Osteoblast (primary cell): ENCODE data around the gene PRR5L. TPM values are rescaled to one million over a fixed set of nuclear protein-coding genes. Genes with fewer than 3 reads are reported as not detected.

Experiments
- DNase-seq: peaks from one replicate; pipeline ENCODE4 v3.0.0; 2011; ENCODE audit warnings: low spot score, mixed read lengths; ENCODE audit not compliant: insufficient read length; ENCODE audit errors: missing footprints
- H2AFZ ChIP-seq: 2 replicates; pipeline ENCODE4 v1.6.0; 2011; ENCODE audit warnings: mild to moderate bottlenecking, low read length
- H3K27ac ChIP-seq: 2 replicates; pipeline ENCODE4 v1.5.1; 2011; ENCODE audit warnings: mild to moderate bottlenecking, low read depth, low read length, moderate library complexity
- H3K27me3 ChIP-seq: 2 replicates; pipeline ENCODE4 v1.6.0; 2012; ENCODE audit warnings: mild to moderate bottlenecking, control low read depth, inconsistent platforms, low read length, moderate library complexity; ENCODE audit not compliant: insufficient read depth
- H3K36me3 ChIP-seq: 2 replicates; pipeline ENCODE4 v1.5.1; 2011; ENCODE audit warnings: mild to moderate bottlenecking, low read length, control low read depth, moderate library complexity; ENCODE audit not compliant: insufficient read depth
- H3K4me1 ChIP-seq: 2 replicates; pipeline ENCODE4 v1.5.1; 2011; ENCODE audit warnings: mild to moderate bottlenecking, low read length, control low read depth, moderate library complexity; ENCODE audit not compliant: insufficient read depth
- H3K4me2 ChIP-seq: 2 replicates; pipeline ENCODE4 v1.6.0; 2011; ENCODE audit warnings: mild to moderate bottlenecking, low read length; ENCODE audit not compliant: insufficient read depth
- H3K4me3 ChIP-seq: fragments of 200-600 bp; sonication (generic); 3 replicates; pipeline ENCODE4 v1.5.1; 2012; ENCODE audit warnings: mild to moderate bottlenecking, low read length, inconsistent platforms; ENCODE audit not compliant: insufficient read depth
- H3K79me2 ChIP-seq: 2 replicates; pipeline ENCODE4 v1.6.0; 2012; ENCODE audit warnings: mild to moderate bottlenecking, low read length, control low read depth, inconsistent platforms; ENCODE audit not compliant: insufficient read depth
- H3K9me3 ChIP-seq: 2 replicates; pipeline ENCODE4 v1.5.1; 2011; ENCODE audit warnings: low read depth, low read length, control low read depth
- H4K20me1 ChIP-seq: 2 replicates; pipeline ENCODE4 v1.6.0; 2012; ENCODE audit warnings: mild to moderate bottlenecking, low read length, control low read depth; ENCODE audit not compliant: insufficient read depth
- total RNA-seq: library from RNA; depleted of rRNA; stranded (reverse); fragments of >200 nt; gene quantifications from 2 replicates; pipeline ENCODE4 v1.2.3, GENCODE V29; 2012
- TF ChIP-seq, protein P1 (sequence below): IDR thresholded peaks from 2 replicates; pipeline ENCODE4 v1.5.1; 2011; ENCODE audit warnings: mild to moderate bottlenecking, low read depth, low read length, moderate library complexity; ENCODE audit errors: extremely low read depth

Gene PRR5L
- total RNA-seq, 1 donor: 9.8 TPM

DNA sequence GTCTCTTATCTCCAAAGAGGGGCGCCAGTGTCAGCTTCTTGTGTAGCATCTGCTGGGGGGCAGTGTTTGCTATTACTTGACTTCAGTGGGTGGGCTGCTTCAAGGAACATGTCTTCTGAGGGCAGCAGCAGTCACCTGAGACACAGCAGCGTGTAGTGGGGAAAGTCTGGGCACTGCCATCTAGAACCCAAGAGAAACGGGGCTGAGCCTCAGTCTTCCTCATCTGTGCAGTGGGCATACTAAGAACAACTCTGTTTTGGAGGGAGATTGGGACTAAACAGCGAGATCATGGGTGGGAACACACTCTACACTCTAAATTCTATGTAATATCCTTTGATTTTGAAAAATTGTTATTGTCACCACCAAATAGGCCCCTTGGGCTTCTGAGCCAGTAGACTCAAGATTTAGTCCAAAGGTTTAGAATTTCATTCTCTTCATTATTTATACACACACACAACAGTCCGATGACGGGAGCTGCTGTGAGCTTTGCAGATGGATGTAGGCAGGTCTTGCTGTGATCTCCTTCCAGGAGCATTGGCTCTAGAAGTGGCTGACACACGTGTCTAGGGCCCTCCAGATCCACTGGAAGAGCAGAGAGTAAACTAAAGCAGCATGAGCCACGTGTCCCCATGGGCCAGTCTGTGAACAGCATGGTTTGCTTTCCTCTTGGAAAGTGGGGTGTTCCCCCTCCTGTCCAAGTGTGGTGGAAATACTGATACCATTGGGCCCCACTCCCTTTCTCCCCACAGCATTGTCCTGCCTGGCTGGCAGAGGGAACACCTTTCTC, 162.2 kb downstream of the PRR5L start:
- Histone ChIP-seq H3K36me3 (no peaks in the 10 kb centered on the region), H3K4me2 (no peak overlapping the region), H3K4me3 (no peak overlapping the region), H4K20me1 (no peaks in the 10 kb centered on the region), H3K27ac (no peak overlapping the region), H3K9me3 (no peaks in the 10 kb centered on the region), H3K27me3 (no peaks in the 10 kb centered on the region), H3K4me1 (peaks cover 36% of the 10 kb centered on the region), H3K79me2 (no peaks in the 10 kb centered on the region), H2AFZ (no peak overlapping the region)
- no peak for DNase-seq
- TF ChIP-seq, protein P1, sequence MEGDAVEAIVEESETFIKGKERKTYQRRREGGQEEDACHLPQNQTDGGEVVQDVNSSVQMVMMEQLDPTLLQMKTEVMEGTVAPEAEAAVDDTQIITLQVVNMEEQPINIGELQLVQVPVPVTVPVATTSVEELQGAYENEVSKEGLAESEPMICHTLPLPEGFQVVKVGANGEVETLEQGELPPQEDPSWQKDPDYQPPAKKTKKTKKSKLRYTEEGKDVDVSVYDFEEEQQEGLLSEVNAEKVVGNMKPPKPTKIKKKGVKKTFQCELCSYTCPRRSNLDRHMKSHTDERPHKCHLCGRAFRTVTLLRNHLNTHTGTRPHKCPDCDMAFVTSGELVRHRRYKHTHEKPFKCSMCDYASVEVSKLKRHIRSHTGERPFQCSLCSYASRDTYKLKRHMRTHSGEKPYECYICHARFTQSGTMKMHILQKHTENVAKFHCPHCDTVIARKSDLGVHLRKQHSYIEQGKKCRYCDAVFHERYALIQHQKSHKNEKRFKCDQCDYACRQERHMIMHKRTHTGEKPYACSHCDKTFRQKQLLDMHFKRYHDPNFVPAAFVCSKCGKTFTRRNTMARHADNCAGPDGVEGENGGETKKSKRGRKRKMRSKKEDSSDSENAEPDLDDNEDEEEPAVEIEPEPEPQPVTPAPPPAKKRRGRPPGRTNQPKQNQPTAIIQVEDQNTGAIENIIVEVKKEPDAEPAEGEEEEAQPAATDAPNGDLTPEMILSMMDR: no peak

DNA sequence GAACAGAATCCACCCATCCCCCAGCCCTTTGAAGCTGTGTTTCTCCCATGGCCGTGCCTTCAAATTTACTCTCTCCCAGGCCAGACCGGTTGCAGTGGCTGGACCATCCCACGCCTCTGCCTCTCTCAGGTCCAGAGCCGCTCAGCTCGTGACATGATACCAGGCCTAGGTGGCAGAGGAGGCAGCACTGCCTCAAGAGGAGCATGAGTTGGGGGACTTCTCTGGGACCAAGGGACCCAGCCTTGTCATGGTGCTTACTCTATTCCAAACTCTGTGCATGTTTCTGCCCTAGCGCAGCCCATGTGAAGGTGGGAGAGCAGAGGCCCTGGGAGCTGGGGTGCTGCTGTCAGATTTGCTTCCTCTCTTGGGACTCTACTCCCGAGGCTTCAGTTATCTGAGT, 163.0 kb downstream of the PRR5L start:
- no peak overlapping the region for H3K27ac ChIP-seq
- no peaks in the 10 kb centered on the region for H3K79me2 ChIP-seq
- H3K9me3 ChIP-seq: no peaks in the 10 kb centered on the region
- DNase-seq: no peak
- no peak overlapping the region for H3K4me2 ChIP-seq
- no peaks in the 10 kb centered on the region for H3K27me3 ChIP-seq
- H3K36me3 ChIP-seq: no peaks in the 10 kb centered on the region
- no peak overlapping the region for H3K4me3 ChIP-seq
- no peaks in the 10 kb centered on the region for H4K20me1 ChIP-seq
- H2AFZ ChIP-seq: no peak overlapping the region
- TF ChIP-seq, protein P1: no peak
- H3K4me1 ChIP-seq: peaks cover 37% of the 10 kb centered on the region

DNA sequence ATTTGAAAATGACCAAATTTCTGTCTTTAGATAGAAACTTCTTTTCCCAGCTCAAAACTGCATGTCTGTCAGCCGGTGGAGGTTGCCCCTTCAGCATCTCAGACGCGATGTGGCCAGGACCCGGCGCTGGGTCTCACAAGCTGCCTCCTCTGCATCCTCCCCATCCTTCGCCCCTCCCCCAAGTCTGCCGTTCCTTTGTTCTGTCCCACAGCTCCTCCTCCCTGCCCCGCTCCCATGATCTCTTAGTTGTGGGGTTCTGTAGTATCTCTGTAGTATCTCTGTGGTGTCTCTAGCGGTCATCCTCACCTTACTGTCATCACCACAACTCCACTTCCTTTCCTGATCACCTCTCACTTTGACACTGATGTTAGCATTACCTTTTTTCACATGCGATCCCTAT, 164.1 kb downstream of the PRR5L start:
- no peak overlapping the region for H2AFZ ChIP-seq
- no peaks in the 10 kb centered on the region for H4K20me1 ChIP-seq
- peaks cover 35% of the 10 kb centered on the region for H3K4me1 ChIP-seq
- DNase-seq: no peak
- H3K4me3 ChIP-seq: no peak overlapping the region
- no peaks in the 10 kb centered on the region for H3K79me2 ChIP-seq
- no peak overlapping the region for H3K4me2 ChIP-seq
- H3K9me3 ChIP-seq: no peaks in the 10 kb centered on the region
- H3K36me3 ChIP-seq: no peaks in the 10 kb centered on the region
- TF ChIP-seq, protein P1: no peak
- H3K27me3 ChIP-seq: no peaks in the 10 kb centered on the region
- H3K27ac ChIP-seq: no peak overlapping the region

DNA sequence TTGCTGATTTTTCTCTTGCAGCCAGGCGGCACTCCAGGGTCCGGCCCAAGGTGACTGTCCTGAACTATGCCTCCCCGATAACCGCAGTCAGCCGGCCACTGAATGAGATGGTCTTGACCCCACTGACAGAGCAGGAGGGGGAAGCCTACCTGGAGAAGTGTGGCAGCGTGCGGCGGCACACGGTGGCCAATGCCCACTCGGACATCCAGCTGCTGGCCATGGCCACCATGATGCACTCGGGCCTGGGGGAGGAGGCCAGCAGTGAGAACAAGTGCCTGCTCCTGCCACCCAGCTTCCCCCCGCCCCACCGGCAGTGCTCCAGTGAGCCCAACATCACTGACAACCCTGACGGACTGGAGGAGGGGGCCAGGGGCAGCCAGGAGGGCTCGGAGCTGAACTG, 166.2 kb downstream of the PRR5L start:
- peaks cover 21% of the 10 kb centered on the region for H3K4me1 ChIP-seq
- no peaks in the 10 kb centered on the region for H3K9me3 ChIP-seq
- H3K36me3 ChIP-seq: no peaks in the 10 kb centered on the region
- TF ChIP-seq, protein P1: no peak
- H4K20me1 ChIP-seq: no peaks in the 10 kb centered on the region
- H3K4me2 ChIP-seq: no peak overlapping the region
- H2AFZ ChIP-seq: no peak overlapping the region
- no peak overlapping the region for H3K27ac ChIP-seq
- no peak overlapping the region for H3K4me3 ChIP-seq
- H3K27me3 ChIP-seq: no peaks in the 10 kb centered on the region
- no peak for DNase-seq
- H3K79me2 ChIP-seq: no peaks in the 10 kb centered on the region
